HL-60 (cell line): Measurements from ENCODE around the gene NOP10.

Experiments used
- CTCF ChIP-seq: IDR thresholded peaks from one replicate; pipeline ENCODE4 v1.5.1; 2011; ENCODE audit warnings: low read length, control low read depth, inconsistent platforms; ENCODE audit not compliant: insufficient read depth
- POLR2AphosphoS5 ChIP-seq: IDR thresholded peaks from 2 replicates; pipeline ENCODE4 v1.6.1; 2012; ENCODE audit warnings: low read depth
- SPI1 ChIP-seq: IDR thresholded peaks from 2 replicates; pipeline ENCODE4 v1.6.1; 2012; ENCODE audit warnings: low read depth, mild to moderate bottlenecking, borderline replicate concordance

GRCh38 chr15:34358367-34358766, 15.4 kb upstream of the NOP10 start:
- TF ChIP-seq POLR2AphosphoS5 (no peak), CTCF (no peak), SPI1 (no peak)
